ENCODE results near the gene MACROD2. TPM values are rescaled to one million over a fixed set of nuclear protein-coding genes. Genes with fewer than 3 reads are reported as not detected.

The MACROD2 gene
- total RNA-seq, 1 experiment from 2014 or later, result 3.1 TPM

DNA sequence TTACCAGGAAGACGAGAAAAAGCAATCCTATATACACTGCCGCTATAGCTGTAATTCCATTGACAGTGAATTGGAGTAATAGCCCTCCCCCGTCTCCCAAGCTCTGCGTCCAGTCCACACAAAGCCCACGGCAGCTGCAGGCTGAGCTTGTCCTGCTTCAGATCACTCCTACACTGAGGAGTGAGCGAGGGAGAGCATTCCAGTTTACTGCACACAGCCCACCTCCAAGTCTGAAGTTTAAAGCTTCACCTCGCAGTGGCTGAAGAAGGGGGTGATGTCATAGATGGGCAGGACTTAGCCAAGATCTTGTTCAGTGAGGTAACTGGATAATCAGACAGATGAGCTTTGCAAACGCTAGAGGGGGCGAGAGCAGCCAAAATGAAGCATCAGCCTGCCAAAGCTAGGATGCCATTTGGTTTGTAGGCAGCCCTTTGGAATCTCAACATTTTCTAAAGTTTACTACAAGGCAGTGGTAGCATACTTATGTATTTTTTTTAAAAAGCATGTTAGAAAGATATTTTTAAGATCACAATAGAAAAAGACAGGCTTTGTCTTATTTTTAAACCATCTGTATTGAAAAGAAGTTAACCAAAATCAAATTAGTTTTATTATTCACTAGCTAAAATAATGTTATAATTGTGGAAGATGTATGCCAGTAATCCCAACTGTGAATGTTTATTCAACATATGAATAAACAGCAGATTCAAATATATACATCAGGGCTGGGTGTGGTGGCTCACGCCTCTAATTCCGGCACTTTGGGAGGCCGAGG is 342.3 kb downstream of the MACROD2 start, which contains the start of gene FLRT3:
FLRT3 (minus strand) TSS at position 213 of the 772 bp plus-strand sequence. CDS start 10,106 bp downstream, outside the sequence.
- POLR2A ChIA-PET, result interaction anchor here (0.6 to 5.7 kb wide), 65 partner anchors 10 to 1593 kb away, joined by 3 to 93 read pairs (median 4); no protein-coding TSS in a partner anchor
- Mint-ChIP-seq H3K27me3 (ENCODE audit: insufficient read depth, unreplicated experiment) (no peaks in the 10 kb centered on the region), H3K27ac (ENCODE audit: low read depth, unreplicated experiment) (peak within 1 kb of the TSS; percentile 84), H3K4me1 (ENCODE audit: insufficient read depth, unreplicated experiment) (no peaks in the 10 kb centered on the region), H3K4me3 (ENCODE audit: unreplicated experiment) (peak within 1 kb of the TSS; percentile 74), H3K36me3 (ENCODE audit: insufficient read depth, unreplicated experiment) (no peaks in the 10 kb centered on the region), H3K9me3 (ENCODE audit: unreplicated experiment) (no peaks in the 10 kb centered on the region)
- DNase-seq (ENCODE audit: unreplicated experiment), result peak; percentile 97
- CTCF ChIA-PET, result interaction anchor here (0.5 to 2.9 kb wide), 78 partner anchors 9 to 1595 kb away, joined by 3 to 20 read pairs (median 4); no protein-coding TSS in a partner anchor
- intact Hi-C loops (cut with micrococcal nuclease), result loop anchor here (1.0 to 10.0 kb wide), 10 partner anchors 140 to 1317 kb away; no protein-coding TSS in a partner anchor
- TF ChIP-seq, protein P1, sequence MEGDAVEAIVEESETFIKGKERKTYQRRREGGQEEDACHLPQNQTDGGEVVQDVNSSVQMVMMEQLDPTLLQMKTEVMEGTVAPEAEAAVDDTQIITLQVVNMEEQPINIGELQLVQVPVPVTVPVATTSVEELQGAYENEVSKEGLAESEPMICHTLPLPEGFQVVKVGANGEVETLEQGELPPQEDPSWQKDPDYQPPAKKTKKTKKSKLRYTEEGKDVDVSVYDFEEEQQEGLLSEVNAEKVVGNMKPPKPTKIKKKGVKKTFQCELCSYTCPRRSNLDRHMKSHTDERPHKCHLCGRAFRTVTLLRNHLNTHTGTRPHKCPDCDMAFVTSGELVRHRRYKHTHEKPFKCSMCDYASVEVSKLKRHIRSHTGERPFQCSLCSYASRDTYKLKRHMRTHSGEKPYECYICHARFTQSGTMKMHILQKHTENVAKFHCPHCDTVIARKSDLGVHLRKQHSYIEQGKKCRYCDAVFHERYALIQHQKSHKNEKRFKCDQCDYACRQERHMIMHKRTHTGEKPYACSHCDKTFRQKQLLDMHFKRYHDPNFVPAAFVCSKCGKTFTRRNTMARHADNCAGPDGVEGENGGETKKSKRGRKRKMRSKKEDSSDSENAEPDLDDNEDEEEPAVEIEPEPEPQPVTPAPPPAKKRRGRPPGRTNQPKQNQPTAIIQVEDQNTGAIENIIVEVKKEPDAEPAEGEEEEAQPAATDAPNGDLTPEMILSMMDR (IDR thresholded peaks at IDR 0.05; ENCODE audit: unreplicated experiment), result peak; percentile 89
- no TSS peak for BruUV-seq (replicated peaks)

DNA sequence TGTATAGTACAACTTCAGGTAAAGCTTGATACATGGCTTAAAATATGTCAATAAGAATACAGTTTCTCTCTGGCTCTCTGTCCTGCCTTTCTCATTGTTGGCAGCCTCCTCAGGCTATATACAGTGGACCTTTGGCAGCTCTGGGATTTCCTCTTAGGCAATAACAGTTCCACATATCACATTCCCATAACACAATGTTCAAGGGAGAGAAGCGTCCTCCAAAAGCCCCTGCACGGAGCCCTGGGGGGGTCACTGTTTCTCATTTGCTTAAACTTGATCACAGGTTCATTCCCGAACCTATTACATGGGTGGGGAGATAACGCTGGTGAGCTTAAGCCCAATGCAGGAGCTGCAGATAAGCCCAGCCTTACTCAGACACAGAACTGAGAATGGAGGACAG is 346.5 kb downstream of the MACROD2 start:
- intact Hi-C loops (cut with micrococcal nuclease), result no loop called here
- no TSS peak for BruUV-seq (replicated peaks)
- no peak overlapping the region for H3K27ac Mint-ChIP-seq (ENCODE audit: low read depth, unreplicated experiment)
- H3K4me1 Mint-ChIP-seq (ENCODE audit: insufficient read depth, unreplicated experiment), result no peaks in the 10 kb centered on the region
- POLR2A ChIA-PET, result interaction anchor here (0.6 kb wide), 1 partner anchor 1461 kb away, joined by 3 read pairs; no protein-coding TSS in a partner anchor
- TF ChIP-seq, protein P1 (IDR thresholded peaks at IDR 0.05; ENCODE audit: unreplicated experiment), result no peak
- H3K4me3 Mint-ChIP-seq (ENCODE audit: unreplicated experiment), result no peak overlapping the region
- no peak for DNase-seq (ENCODE audit: unreplicated experiment)
- H3K27me3 Mint-ChIP-seq (ENCODE audit: insufficient read depth, unreplicated experiment), result no peaks in the 10 kb centered on the region
- no peaks in the 10 kb centered on the region for H3K9me3 Mint-ChIP-seq (ENCODE audit: unreplicated experiment)
- CTCF ChIA-PET, result interaction anchor here (0.5 to 1.0 kb wide), 5 partner anchors 96 to 1975 kb away, joined by 3 to 5 read pairs (median 3); no protein-coding TSS in a partner anchor
- H3K36me3 Mint-ChIP-seq (ENCODE audit: insufficient read depth, unreplicated experiment), result no peaks in the 10 kb centered on the region

DNA sequence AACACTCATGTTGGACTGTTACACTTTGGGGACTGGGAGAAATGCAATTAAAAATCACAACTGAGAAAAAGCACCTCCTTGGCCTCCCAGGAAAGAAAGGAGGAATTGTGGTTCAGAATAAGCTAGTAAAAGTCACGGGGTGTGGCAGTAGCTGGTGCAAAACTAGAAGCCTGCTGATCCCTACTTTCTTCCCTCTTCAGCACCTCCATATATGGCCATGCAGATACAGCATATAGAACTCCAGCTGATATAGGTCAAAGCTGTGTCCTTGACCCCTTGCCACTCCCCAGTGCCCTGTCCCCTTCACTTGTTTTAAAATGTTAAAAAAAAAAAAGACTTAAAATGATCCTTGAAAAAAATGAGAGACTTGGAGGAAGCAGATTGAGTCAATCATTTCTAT is 347.6 kb downstream of the MACROD2 start:
- no peak for DNase-seq (ENCODE audit: unreplicated experiment)
- no peak overlapping the region for H3K27ac Mint-ChIP-seq (ENCODE audit: low read depth, unreplicated experiment)
- ChIA-PET POLR2A (interaction anchor here (0.5 to 0.6 kb wide), 2 partner anchors 253 to 1181 kb away, joined by 3 read pairs; no protein-coding TSS in a partner anchor), CTCF (interaction anchor here (0.6 to 0.8 kb wide), 4 partner anchors 471 to 1415 kb away, joined by 3 to 7 read pairs (median 4); no protein-coding TSS in a partner anchor)
- H3K27me3 Mint-ChIP-seq (ENCODE audit: insufficient read depth, unreplicated experiment), result no peaks in the 10 kb centered on the region
- no peak overlapping the region for H3K4me3 Mint-ChIP-seq (ENCODE audit: unreplicated experiment)
- TF ChIP-seq, protein P1 (IDR thresholded peaks at IDR 0.05; ENCODE audit: unreplicated experiment), result no peak
- intact Hi-C loops (cut with micrococcal nuclease), result no loop called here
- no peaks in the 10 kb centered on the region for H3K36me3 Mint-ChIP-seq (ENCODE audit: insufficient read depth, unreplicated experiment)
- no TSS peak for BruUV-seq (replicated peaks)
- H3K4me1 Mint-ChIP-seq (ENCODE audit: insufficient read depth, unreplicated experiment), result no peaks in the 10 kb centered on the region
- no peaks in the 10 kb centered on the region for H3K9me3 Mint-ChIP-seq (ENCODE audit: unreplicated experiment)

- no peaks in the 10 kb centered on the region for H3K36me3 Mint-ChIP-seq (ENCODE audit: insufficient read depth, unreplicated experiment)
- DNase-seq (ENCODE audit: unreplicated experiment), result no peak
- H3K27ac Mint-ChIP-seq (ENCODE audit: low read depth, unreplicated experiment), result no peak overlapping the region
- intact Hi-C loops (cut with micrococcal nuclease), result no loop called here
- H3K4me3 Mint-ChIP-seq (ENCODE audit: unreplicated experiment), result no peak overlapping the region
- ChIA-PET POLR2A (interaction anchor here (0.5 to 0.7 kb wide), 3 partner anchors 252 to 1181 kb away, joined by 3 read pairs; no protein-coding TSS in a partner anchor), CTCF (interaction anchor here (0.6 to 0.8 kb wide), 3 partner anchors 470 to 1414 kb away, joined by 3 to 7 read pairs (median 4); no protein-coding TSS in a partner anchor)
- TF ChIP-seq, protein P1 (IDR thresholded peaks at IDR 0.05; ENCODE audit: unreplicated experiment), result no peak
- BruUV-seq (replicated peaks), result no TSS peak
- H3K9me3 Mint-ChIP-seq (ENCODE audit: unreplicated experiment), result no peaks in the 10 kb centered on the region
- no peaks in the 10 kb centered on the region for H3K27me3 Mint-ChIP-seq (ENCODE audit: insufficient read depth, unreplicated experiment)
- H3K4me1 Mint-ChIP-seq (ENCODE audit: insufficient read depth, unreplicated experiment), result no peaks in the 10 kb centered on the region
Observed at GRCh38 chr20:14343491-14344065, 348.3 kb downstream of the MACROD2 start.

Measured in MCF 10A (cell line).